Cardiac septum (tissue), 1 donor: ENCODE results near the gene NPHP3. TPM values are rescaled to one million over a fixed set of nuclear protein-coding genes. Genes with fewer than 3 reads are reported as not detected.
"Not testable (repeated sequence)": the region's sequence is repeated elsewhere in the genome, so short reads cannot be mapped to it uniquely, and the experiment has no call there.

ENCODE experiments used
- DNase-seq: peaks from one replicate; pipeline ENCODE4 v3.0.0-alpha.2; 2020; ENCODE audit warnings: low spot score
- intact Hi-C: fragments of 100-400 bp; cut with DNase I; formaldehyde crosslinking; loops from one replicate; pipeline ENCODE4 v1.14.0; 2022
- total RNA-seq: library from RNA; stranded (reverse); fragmentation: NEBNext Ultra II Directional; extraction: Animal tissue kit (Norgen Biotek cat#: 25700); gene quantifications from one replicate; pipeline ENCODE4 v1.2.1, GENCODE V29; 2021
- donor health status: DM: no; HTN: no; CAD: no.

The NPHP3 gene
- total RNA-seq, 1 donor from 2014 or later = 13.6 TPM

DNA sequence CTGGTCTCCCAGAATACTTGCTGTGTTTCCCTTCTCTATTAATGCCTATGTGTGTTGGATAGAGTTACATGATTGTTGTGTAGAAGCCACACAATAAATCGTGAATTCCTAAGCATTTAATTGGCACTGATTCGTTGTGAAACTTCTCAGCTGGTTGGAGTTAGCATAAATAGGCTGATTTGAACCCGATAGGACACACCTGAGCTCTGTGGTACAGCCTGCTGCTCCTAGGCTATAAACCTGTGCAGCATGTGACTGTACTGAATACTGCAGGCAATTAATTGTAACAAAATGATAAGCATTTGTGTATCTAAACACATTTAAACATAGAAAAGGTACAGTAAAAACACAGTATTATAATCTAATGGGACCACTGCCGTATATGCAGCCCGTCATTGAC lies 67.5 kb downstream of the NPHP3 start:
- no peak for DNase-seq
- intact Hi-C loops = no loop called here

DNA sequence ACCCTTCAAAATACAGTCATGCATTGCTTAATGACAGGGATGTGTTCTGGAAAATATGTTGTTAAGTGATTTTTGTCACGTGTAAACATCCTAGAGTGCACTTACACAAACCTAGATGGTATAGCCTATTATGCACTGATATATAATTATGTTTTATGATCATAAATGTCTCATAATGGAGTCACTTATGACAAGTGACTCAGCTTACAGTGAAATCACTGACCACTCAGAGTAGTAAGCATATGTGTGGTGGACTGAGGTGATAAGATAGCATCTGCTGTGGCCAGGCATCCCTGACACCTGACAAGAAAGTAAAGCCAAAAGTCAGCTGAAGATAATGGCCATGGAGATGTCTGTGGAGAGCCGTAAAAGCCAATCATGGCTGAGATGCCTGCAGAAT lies 68.0 kb downstream of the NPHP3 start:
- intact Hi-C loops = no loop called here
- no peak for DNase-seq

DNA sequence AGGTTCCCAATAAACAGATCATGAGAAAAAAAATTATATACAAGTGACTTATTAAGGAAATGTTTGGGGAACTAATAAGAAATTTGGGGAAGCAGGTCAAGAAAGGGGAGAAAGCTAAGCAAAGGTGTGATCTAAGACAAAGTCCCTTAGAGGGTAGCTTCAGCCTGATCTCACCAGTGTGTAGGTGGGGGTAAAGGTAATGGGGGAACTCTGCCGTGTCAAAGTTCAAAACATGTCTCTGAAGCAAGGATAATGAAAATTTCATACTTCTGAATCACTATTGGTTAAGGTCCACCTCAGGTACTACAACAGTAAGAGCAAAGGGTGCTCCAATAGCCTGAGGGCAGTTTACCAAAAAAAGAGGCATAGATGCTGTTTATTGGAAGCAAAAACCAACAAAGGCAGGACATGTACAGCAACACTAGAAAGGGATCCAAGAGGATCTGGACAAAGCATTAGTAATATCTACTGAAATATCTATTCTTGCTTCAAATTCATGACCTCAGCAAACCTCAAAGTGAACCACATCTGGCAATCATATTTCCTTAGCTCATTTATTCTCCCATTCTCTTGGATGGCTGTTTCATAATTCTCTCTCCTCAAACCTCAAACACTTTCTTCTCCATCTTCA lies 69.5 kb downstream of the NPHP3 start:
- DNase-seq = no peak
- intact Hi-C loops = no loop called here

DNA sequence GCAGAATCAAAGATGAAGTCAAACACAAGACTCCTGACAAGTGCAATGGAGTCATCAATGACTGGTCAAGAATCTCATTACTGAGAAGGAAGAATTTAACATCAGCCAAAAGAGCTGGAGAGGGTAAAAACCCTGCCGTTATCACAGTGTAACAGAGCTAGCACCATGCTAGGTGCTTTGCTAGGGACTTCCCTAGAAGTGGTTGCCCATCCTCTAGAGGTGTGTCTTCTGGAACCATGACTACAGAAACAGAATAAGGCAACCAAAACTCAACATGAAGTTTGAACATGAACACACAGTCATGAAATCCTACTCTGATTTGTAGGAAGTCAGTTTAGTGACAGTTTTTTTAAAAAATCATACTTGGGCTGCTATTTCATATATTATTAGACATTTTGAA lies 72.1 kb downstream of the NPHP3 start:
- intact Hi-C loops = no loop called here
- DNase-seq = no peak

DNA sequence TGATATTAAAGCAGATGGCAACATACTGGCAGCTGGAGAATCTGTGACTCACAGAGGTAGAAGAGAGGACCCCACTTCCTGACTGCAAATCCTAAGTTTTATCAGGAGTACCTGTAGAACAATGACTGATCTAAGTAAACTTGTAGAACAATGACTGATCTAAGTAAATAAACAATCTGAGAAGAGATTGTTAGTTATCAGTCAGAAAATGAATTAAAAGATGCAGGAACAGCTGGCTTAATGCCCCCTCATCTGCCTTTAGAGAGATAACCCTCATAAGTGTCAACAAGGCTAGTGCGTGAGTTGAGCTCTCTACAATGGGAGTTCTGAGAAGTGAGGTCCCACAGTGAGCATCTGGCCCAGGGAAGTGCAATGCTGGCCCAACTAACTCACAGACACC lies 77.2 kb downstream of the NPHP3 start:
- no peak for DNase-seq

DNA sequence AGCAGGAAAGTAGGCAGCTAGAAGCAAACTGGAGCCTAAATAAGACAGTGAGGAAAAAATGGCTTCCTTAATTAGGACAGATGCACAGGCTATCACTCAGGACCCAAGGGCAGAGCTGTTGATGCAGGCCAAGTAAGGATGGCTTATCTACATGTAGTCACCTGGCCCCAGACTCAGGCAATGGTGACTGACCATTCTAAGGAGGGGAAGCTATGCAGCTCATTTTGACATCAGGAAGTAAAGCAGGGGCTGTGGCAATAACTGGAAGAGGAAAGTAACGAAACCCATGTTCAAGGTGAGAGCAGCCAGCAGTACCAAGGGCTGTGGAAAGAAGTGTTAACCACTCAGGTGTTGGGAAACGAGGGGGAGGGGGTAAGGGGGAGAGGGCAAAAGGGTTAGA lies 78.8 kb downstream of the NPHP3 start:
- intact Hi-C loops = loop anchor here (2.0 kb wide), 1 partner anchor 107 kb away; no protein-coding TSS in a partner anchor
- DNase-seq = no peak

More for the DNA sequence above, 77.2 kb downstream of the NPHP3 start:
- intact Hi-C loops = no loop called here

DNA sequence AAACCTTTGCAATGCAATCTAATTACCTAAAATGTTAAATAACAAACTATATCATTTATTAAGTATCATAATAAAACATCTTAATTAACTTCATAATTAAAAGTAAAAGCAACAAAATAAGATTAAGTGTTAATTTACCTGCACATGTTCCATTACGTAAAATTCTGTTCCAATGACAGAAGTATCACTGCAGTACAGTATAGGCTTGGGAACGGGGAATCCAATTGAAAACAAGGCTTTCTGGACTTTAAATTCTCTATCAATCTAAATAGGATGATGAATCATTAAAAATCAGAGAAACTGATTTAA lies 79.7 kb downstream of the NPHP3 start:
- intact Hi-C loops = loop anchor here (2.0 kb wide), 1 partner anchor 106 kb away; no protein-coding TSS in a partner anchor

DNA sequence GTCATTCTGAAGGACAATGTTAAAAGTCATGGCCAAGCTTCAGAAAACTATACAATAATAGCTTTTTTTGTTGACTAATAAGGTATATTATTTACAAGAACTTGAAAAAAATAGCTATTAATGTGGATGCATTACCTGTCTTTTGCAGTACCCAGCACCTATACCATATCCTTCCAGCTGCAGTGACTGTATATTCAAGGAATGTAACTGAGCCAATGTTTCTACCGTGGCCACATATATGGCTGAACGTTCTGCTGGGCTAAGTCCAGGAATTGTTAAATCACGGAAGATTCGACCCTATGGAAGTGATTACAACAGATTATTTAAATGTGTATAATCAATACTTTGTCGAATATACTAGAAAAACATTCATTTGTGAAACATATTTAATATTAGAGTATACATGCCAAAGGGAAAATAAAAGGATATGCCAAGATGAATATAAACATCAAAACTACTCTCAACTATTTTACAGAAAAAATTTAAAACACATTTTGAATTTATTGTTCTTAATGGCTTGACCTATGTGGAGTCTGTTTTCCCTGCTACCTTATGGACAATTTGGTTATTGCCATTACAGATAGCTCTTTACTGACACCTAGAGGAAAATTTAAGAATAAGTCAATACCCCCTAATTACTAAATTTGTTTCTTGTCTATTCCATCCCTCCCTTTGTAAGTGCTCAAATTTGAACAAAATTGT lies 80.2 kb downstream of the NPHP3 start:
- intact Hi-C loops = loop anchor here (2.0 kb wide), 1 partner anchor 105 kb away; no protein-coding TSS in a partner anchor

More for the DNA sequence above, 79.7 kb downstream of the NPHP3 start:
- DNase-seq = no peak

DNA sequence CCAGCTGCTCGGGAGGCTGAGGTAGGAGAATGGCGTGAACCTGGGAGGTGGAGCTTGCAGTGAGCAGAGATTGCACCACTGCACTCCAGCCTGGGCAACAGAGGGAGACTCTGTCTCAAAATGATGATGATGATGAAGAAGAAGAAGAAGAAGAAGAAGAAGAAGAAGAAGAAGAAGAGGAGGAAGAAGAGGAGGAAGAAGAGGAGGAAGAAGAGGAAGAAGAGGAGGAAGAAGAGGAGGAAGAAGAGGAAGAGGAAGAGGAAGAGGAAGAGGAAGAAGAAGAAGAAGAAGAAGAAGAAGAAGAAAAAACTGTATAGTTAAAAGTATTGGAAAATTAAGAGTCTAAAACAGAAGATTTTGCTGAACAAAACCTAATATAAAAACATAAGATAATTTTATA lies 80.8 kb downstream of the NPHP3 start:
- intact Hi-C loops = not testable (repeated sequence)

More for the DNA sequence above, 80.2 kb downstream of the NPHP3 start:
- no peak for DNase-seq

DNA sequence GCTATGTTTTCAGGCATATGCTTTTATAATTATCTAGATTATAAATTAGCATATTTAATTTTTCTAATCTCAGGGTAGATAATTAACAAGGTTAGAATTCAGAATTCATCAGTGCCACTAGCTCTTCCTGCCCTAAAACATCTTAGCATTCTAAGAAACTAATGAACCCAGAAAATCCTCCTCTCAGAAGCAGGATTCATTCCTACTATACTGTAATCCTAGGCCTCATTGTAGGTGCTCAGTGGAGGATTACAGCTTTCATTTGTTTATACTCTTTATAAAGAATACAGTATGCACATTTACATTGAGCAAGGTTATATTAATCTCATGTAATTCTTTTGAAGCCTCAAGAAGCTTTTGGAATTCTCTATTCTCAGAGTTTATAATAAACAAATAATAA lies 83.5 kb downstream of the NPHP3 start:
- intact Hi-C loops = no loop called here
- DNase-seq = no peak

More for the DNA sequence above, 80.8 kb downstream of the NPHP3 start:
- DNase-seq = not testable (repeated sequence)

DNA sequence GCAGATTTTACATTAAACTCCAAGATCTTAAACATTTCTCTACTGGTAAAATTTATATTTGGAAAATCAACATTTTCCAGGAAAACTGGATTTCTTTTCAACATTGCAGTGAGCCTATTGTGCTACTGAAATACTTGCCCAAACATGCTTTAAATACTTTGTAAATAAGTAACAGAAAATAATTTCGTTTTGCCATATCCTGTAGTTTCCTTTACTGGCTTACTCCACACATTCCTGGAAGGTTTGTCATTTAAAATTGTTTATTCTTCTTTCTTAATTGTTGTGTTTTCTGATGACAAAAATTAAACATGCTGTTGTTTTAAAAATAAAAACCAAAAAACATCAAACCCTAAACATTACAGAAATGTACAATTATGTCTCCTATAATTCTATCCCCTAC lies 84.6 kb downstream of the NPHP3 start:
- intact Hi-C loops = no loop called here
- no peak for DNase-seq

DNA sequence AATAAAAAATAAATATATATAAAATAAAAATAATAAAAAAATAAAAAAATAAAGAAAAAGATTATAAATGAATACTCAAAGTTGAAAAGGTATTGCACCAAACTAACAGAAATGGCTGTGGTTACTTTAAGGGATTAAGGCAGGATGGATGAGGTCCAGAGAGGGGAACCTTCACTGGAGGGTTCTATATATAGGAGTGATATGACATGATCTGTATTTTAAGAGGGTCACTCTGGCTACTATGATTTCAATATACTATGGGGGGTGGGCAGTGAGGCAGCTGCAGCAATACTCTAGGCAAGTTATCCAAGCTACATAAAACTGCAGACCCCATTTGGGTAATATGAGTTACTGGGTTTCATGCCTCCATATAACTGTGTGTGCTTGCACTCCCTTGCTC lies 87.2 kb downstream of the NPHP3 start:
- no peak for DNase-seq
- intact Hi-C loops = no loop called here

Other genes with a start within 250 kb of the NPHP3 start
- 1.6 TPM for gene ACKR4, start 125.1 kb downstream of the NPHP3 start, total RNA-seq
- gene ACAD11, start 62.6 kb downstream of the NPHP3 start, total RNA-seq = 26.2 TPM
- gene UBA5, start 62.1 kb downstream of the NPHP3 start, total RNA-seq = 29.0 TPM